ENCODE results near the gene AKTIP. TPM values are rescaled to one million over a fixed set of nuclear protein-coding genes. Genes with fewer than 3 reads are reported as not detected.

AKTIP gene
- 28.8 and 40.3 TPM in 2 replicates for total RNA-seq

GRCh38 chr16:53502331-53503269 lies at the start of gene AKTIP:
TSS of gene AKTIP (minus strand) at chr16:53503209. CDS start at chr16:53500259, 2,950 bp downstream.

Other genes starting within 250 kb of the AKTIP start
- 24.6 and 45.5 TPM in 2 replicates for gene RBL2, start 68.7 kb downstream of the AKTIP start, total RNA-seq
- gene RPGRIP1L, start 200.7 kb upstream of the AKTIP start, total RNA-seq = 2.8 and 6.7 TPM in 2 replicates
- gene FTO, start 200.9 kb upstream of the AKTIP start, total RNA-seq = 32.4 and 99.4 TPM in 2 replicates